ENCODE data around the gene CYRIA. TPM values are rescaled to one million over a fixed set of nuclear protein-coding genes. Genes with fewer than 3 reads are reported as not detected.
A peak's percentile ranks its signal among the peaks of the same experiment; 100 is the strongest.

The CYRIA gene
- total RNA-seq, 1 donor from 2014 or later, result 0.91 TPM

- DNase-seq (ENCODE audit: low spot score, unreplicated experiment), result no peak
- no peaks in the 10 kb centered on the region for H3K36me3 Mint-ChIP-seq (ENCODE audit: insufficient read depth)
- peaks cover 7% of the 10 kb centered on the region for H3K27me3 Mint-ChIP-seq
- no peak for TF ChIP-seq CTCF (IDR thresholded peaks at IDR 0.05; ENCODE audit: unreplicated experiment)
- no peaks in the 10 kb centered on the region for H3K4me1 Mint-ChIP-seq (ENCODE audit: low read depth)
- no peak overlapping the region for H3K4me3 Mint-ChIP-seq (ENCODE audit: low read depth)
- no peaks in the 10 kb centered on the region for H3K9me3 Mint-ChIP-seq (ENCODE audit: low read depth)
- H3K27ac Mint-ChIP-seq, result no peak overlapping the region
Measured at GRCh38 chr2:16621316-16621715, 44.3 kb downstream of the CYRIA start.

GRCh38 chr2:16620590-16620989 lies 45.0 kb downstream of the CYRIA start:
- Mint-ChIP-seq H3K4me3 (ENCODE audit: low read depth) (no peak overlapping the region), H3K27ac (no peak overlapping the region), H3K36me3 (ENCODE audit: insufficient read depth) (no peaks in the 10 kb centered on the region), H3K4me1 (ENCODE audit: low read depth) (no peaks in the 10 kb centered on the region), H3K27me3 (peaks cover 13% of the 10 kb centered on the region), H3K9me3 (ENCODE audit: low read depth) (no peaks in the 10 kb centered on the region)
- DNase-seq (ENCODE audit: low spot score, unreplicated experiment), result no peak
- no peak for TF ChIP-seq CTCF (IDR thresholded peaks at IDR 0.05; ENCODE audit: unreplicated experiment)

- Mint-ChIP-seq H3K27ac (no peak overlapping the region), H3K36me3 (ENCODE audit: insufficient read depth) (no peaks in the 10 kb centered on the region), H3K4me3 (ENCODE audit: low read depth) (no peak overlapping the region), H3K9me3 (ENCODE audit: low read depth) (no peaks in the 10 kb centered on the region), H3K27me3 (peaks cover 22% of the 10 kb centered on the region), H3K4me1 (ENCODE audit: low read depth) (no peaks in the 10 kb centered on the region)
- TF ChIP-seq CTCF (IDR thresholded peaks at IDR 0.05; ENCODE audit: unreplicated experiment), result no peak
- DNase-seq (ENCODE audit: low spot score, unreplicated experiment), result no peak
Measured at GRCh38 chr2:16619576-16620245, 45.9 kb downstream of the CYRIA start.

- Mint-ChIP-seq H3K9me3 (ENCODE audit: low read depth) (no peaks in the 10 kb centered on the region), H3K36me3 (ENCODE audit: insufficient read depth) (no peaks in the 10 kb centered on the region), H3K4me1 (ENCODE audit: low read depth) (peaks cover 5% of the 10 kb centered on the region), H3K27ac (no peak overlapping the region), H3K27me3 (peaks cover 30% of the 10 kb centered on the region), H3K4me3 (ENCODE audit: low read depth) (no peak overlapping the region)
- no peak for DNase-seq (ENCODE audit: low spot score, unreplicated experiment)
- peak; percentile 62 for TF ChIP-seq CTCF (IDR thresholded peaks at IDR 0.05; ENCODE audit: unreplicated experiment)
Measured at GRCh38 chr2:16617282-16618266, 48.1 kb downstream of the CYRIA start.
